ENCODE results near the gene WDR90.

DNA sequence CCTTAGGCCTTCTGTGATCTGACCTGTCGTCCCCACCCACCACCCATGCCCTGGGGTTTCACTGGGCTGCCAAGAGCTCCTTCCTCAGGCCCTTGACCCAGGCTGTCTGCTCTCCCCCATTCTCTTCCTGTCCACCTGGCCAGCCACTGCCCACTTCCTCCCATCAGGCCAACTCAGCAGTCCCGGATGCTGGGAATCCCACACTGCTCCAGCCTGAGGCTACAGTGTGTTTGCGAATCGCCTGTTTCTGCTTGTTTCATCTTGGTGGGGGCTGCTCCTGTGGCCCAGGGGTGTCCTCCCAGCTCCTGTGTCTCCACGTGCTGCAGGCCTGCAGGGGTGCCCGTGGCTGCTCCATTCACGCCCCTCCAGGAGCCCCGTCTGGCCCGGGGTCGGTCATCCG, 64.9 kb downstream of the WDR90 start:
- TF ChIP-seq, protein P1, sequence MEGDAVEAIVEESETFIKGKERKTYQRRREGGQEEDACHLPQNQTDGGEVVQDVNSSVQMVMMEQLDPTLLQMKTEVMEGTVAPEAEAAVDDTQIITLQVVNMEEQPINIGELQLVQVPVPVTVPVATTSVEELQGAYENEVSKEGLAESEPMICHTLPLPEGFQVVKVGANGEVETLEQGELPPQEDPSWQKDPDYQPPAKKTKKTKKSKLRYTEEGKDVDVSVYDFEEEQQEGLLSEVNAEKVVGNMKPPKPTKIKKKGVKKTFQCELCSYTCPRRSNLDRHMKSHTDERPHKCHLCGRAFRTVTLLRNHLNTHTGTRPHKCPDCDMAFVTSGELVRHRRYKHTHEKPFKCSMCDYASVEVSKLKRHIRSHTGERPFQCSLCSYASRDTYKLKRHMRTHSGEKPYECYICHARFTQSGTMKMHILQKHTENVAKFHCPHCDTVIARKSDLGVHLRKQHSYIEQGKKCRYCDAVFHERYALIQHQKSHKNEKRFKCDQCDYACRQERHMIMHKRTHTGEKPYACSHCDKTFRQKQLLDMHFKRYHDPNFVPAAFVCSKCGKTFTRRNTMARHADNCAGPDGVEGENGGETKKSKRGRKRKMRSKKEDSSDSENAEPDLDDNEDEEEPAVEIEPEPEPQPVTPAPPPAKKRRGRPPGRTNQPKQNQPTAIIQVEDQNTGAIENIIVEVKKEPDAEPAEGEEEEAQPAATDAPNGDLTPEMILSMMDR (IDR thresholded peaks at IDR 0.05): no peak
- no peak for TF ChIP-seq POLR2A (IDR thresholded peaks at IDR 0.05)
